ENCODE results near the gene HASPIN.

The HASPIN gene

GRCh38 chr17:3768769-3769168 is 45.1 kb downstream of the HASPIN start:
- no peak for DNase-seq

GRCh38 chr17:3770466-3770865 is 46.8 kb downstream of the HASPIN start:
- DNase-seq: no peak

- DNase-seq: no peak
These were observed 47.4 kb downstream of the HASPIN start for GRCh38 chr17:3771140-3771539.

GRCh38 chr17:3772764-3773163 is 49.1 kb downstream of the HASPIN start:
- DNase-seq: no peak

GRCh38 chr17:3773511-3773910 is 49.8 kb downstream of the HASPIN start:
- no peak for DNase-seq

- DNase-seq: no peak
These were observed 50.3 kb downstream of the HASPIN start for GRCh38 chr17:3773966-3774365.
